LHCN-M2 (cell line): Measurements from ENCODE around the gene DHX30. TPM values are rescaled to one million over a fixed set of nuclear protein-coding genes. Genes with fewer than 3 reads are reported as not detected.
"Not testable (repeated sequence)": the region's sequence is repeated elsewhere in the genome, so short reads cannot be mapped to it uniquely, and the experiment has no call there.

Source experiments
- DNase-seq: peaks from one replicate; pipeline ENCODE4 v3.0.0-alpha.2; 2012; ENCODE audit warnings: low read depth
- polyA plus RNA-seq: library from polyadenylated mRNA; unstranded; fragments of >200 nt; gene quantifications from one replicate; pipeline ENCODE4 v1.2.1, GENCODE V29; 2012; ENCODE audit warnings: missing spikeins
- total RNA-seq: library from RNA; depleted of rRNA; stranded (reverse); fragments of >200 nt; gene quantifications from 2 replicates; pipeline ENCODE4 v1.2.3, GENCODE V29; 2014; rRNA removed

The DHX30 gene, protein sequence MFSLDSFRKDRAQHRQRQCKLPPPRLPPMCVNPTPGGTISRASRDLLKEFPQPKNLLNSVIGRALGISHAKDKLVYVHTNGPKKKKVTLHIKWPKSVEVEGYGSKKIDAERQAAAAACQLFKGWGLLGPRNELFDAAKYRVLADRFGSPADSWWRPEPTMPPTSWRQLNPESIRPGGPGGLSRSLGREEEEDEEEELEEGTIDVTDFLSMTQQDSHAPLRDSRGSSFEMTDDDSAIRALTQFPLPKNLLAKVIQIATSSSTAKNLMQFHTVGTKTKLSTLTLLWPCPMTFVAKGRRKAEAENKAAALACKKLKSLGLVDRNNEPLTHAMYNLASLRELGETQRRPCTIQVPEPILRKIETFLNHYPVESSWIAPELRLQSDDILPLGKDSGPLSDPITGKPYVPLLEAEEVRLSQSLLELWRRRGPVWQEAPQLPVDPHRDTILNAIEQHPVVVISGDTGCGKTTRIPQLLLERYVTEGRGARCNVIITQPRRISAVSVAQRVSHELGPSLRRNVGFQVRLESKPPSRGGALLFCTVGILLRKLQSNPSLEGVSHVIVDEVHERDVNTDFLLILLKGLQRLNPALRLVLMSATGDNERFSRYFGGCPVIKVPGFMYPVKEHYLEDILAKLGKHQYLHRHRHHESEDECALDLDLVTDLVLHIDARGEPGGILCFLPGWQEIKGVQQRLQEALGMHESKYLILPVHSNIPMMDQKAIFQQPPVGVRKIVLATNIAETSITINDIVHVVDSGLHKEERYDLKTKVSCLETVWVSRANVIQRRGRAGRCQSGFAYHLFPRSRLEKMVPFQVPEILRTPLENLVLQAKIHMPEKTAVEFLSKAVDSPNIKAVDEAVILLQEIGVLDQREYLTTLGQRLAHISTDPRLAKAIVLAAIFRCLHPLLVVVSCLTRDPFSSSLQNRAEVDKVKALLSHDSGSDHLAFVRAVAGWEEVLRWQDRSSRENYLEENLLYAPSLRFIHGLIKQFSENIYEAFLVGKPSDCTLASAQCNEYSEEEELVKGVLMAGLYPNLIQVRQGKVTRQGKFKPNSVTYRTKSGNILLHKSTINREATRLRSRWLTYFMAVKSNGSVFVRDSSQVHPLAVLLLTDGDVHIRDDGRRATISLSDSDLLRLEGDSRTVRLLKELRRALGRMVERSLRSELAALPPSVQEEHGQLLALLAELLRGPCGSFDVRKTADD
- 83.9 and 96.3 TPM in 2 replicates for total RNA-seq
- polyA plus RNA-seq = 40.4 TPM

- peak; percentile 79 for DNase-seq
These were observed at the start of gene DHX30 for GRCh38 chr3:47802734-47803479. Gene DHX30, plus strand, starts transcription at chr3:47803138. Its CDS starts 7,546 bp downstream, at chr3:47810684.

GRCh38 chr3:47758261-47759025, 44.5 kb upstream of the DHX30 start:
- DNase-seq = no peak

GRCh38 chr3:47760207-47760606, 42.7 kb upstream of the DHX30 start:
- DNase-seq = not testable (repeated sequence)

DNA sequence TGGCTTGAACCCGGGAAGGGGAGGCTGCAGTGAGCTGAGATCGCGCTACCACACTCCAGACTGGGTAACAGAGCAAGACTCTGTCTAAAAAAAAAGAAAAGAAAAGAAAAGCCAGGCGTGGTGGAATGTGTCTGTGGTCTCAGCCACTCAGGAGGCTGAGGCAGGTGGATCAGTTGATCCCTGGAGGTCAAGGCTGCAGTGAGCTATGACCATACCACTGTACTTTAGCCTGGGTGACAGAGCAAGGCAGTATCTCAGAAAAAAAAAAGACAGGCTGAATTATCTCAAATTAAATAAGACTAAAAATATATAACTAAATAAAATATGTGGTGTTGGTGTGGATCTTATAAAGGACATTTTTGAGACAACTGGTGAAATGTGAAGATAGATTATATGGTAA, 41.9 kb upstream of the DHX30 start:
- DNase-seq = no peak

DNA sequence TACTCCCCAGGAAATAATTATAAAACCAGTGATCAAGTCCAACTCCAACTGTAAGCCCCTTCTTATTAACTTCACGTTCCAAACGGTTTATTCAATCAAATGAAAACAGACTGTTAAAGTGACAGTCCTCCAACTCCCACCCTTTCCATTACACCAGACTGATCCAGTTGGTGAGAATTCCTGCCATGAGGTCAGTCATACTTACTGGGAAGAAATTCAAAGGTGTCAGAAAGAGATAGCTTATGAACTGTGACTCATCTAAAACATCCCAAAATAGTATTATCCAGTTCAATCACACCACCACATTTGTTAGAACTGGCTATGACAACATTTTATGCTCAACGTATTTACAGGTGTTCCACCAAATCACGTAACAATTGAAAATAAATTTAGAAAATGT, 40.7 kb upstream of the DHX30 start:
- DNase-seq = peak; percentile 18

DNA sequence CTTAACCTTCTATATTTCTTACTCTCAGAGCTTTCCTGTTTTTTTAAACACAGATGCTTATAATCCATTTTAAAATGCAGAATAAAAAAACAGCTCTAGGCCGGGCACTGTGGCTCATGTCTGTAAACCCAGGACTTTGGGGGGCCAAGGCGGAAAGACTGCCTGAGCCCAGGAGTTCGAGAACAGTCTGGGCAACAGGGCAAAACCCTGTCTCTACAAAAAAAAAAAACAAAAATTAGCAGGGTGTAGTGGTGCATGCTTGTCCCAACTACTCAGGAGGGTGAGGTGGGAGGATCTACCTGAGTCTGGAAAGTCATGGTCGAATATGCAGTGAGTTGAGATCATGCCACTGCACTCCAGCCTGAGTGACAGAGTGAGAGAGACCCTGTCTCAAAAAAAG, 36.8 kb upstream of the DHX30 start:
- no peak for DNase-seq

DNA sequence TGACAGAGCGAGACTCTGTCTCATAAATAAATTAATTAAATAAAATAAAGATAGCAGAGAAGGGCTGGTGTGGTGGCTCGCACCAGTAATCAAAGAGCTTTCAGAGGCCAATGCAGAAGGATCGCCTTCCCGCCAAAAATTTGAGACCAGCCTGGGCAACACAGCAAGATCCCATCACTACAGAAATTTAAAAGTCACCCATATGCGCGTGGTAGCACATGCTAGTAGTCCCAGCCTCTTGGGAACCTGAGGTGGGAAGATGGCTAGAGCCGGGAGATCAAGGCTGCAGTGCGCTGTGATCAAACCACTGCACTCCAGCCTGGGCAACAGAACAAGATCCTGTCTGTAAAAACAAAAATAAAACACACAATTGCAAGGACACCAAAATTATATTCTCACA, 30.9 kb upstream of the DHX30 start:
- DNase-seq = no peak

- no peak for DNase-seq
These were observed 30.1 kb upstream of the DHX30 start for GRCh38 chr3:47772788-47773187.

DNA sequence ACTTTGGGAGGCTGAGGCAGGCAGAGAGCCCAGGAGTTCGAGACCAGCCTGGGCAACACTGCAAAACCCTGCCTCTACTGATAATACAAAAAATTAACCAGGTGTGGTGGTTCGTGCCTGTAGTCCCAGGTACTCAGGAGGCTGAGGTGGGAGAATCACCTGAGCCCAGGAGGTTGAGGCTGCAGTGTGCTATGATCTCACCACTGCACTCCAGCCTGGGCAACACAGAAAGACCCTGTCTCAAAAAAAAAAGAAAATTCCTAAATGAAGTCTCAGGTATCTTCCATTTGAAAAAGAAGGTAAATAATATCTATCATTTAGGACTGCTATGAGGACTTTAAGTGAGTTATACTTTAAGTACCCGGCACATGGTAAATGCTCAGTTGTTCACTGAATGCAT, 24.2 kb upstream of the DHX30 start:
- no peak for DNase-seq

- DNase-seq = peak; percentile 42
These were observed 21.9 kb upstream of the DHX30 start for GRCh38 chr3:47780741-47781684.

GRCh38 chr3:47781685-47782445, 21.1 kb upstream of the DHX30 start, which contains the start of gene SMARCC1:
Gene SMARCC1, minus strand, starts transcription at chr3:47781893. Its CDS starts 96 bp downstream, at chr3:47781797.
- peak; percentile 98 for DNase-seq

GRCh38 chr3:47782446-47783308, 20.3 kb upstream of the DHX30 start:
- no peak for DNase-seq

GRCh38 chr3:47783673-47784072, 19.3 kb upstream of the DHX30 start:
- DNase-seq = no peak

DNA sequence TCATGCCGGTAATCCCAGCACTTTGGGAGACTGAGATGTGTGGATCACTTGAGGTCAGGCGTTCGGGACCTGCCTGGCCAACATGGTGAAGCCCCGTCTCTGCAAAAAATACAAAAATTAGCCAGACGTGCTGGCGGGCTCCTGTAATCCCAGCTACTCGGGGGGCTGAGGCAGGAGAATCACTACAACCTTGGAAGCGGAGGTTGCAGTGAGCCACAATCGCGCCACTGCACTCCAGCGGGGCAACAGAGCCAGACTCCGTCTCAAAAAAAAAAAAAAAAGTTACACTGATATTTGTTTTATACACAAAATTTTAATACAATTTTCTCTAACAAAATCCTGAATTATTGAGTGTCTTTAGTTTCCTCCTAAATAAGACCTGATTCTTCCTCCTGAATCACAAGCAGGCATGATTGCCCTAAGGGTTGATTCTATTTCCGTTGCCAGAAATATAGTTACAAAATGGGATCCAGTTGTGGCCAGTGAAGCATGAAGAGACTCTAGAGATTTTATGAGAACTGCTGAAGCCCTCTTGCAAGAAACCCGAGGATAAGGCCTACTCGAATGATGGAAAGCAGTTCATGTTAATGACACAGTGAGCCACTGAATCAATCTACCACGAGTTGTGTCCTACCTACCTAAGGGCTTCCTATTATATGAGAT, 11.6 kb upstream of the DHX30 start:
- no peak for DNase-seq

DNA sequence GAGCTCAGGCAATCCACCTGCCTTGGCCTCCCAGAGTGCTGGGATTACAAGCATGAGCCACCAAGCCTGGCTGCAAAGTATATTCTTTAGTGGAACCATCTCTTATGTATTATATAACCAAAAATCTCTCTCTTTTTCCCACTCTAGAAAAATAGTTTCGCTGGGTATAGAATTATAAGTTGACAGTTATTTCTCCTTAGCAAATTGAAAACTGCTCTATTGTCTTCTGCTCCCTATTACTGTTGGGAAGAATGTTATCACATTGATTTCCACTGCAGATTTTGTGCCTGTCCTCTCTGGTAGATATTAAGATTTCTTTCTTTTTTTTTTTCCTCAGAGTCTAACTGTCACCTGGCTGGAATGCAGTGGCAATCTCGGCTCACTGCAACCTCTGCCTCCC, 10.2 kb upstream of the DHX30 start:
- no peak for DNase-seq

DNA sequence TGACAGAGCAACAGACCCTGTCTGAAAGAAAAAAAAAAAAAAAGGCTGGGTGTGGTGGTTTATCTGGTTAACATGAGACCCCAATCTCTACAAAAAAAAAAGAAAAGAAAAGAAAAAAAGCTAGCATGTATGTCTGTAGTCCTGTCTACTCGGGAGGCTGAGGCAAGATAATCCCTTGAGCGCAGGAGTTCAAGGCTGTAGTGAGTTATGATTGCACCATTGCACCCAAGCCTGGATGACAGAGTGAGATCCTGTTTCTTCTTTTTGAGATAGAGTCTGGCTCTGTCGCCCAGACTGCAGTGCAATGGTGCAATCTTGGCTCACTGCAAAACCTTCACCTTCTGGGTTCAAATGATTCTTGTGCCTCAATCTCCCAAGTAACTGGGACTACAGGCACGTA, 8.4 kb upstream of the DHX30 start:
- no peak for DNase-seq

- DNase-seq = no peak
These were observed 3.2 kb upstream of the DHX30 start for GRCh38 chr3:47799733-47800132.
